HG02798 (cell line): Measurements from ENCODE around the gene OR10X1.

Experiments used
- ATAC-seq: cut with Tn5 transposase; IDR thresholded peaks from one replicate; pipeline ENCODE4 v1.9.1; 2021; ENCODE audit warnings: mild to moderate bottlenecking; ENCODE audit not compliant: unreplicated experiment, poor library complexity

OR10X1 gene, protein sequence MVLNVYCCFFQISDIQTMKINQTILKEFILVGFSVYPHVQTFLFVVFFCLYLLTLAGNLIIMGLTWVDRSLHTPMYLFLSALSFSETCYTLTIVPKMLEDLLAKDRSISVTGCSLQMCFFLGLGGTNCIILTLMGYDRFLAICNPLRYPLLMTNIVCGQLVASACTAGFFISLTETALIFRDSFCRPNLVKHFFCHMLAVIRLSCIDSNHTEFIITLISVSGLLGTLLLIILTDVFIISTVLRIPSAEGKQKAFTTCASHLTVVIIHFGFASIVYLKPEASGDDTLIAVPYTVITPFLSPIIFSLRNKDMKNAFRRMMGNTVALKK

DNA sequence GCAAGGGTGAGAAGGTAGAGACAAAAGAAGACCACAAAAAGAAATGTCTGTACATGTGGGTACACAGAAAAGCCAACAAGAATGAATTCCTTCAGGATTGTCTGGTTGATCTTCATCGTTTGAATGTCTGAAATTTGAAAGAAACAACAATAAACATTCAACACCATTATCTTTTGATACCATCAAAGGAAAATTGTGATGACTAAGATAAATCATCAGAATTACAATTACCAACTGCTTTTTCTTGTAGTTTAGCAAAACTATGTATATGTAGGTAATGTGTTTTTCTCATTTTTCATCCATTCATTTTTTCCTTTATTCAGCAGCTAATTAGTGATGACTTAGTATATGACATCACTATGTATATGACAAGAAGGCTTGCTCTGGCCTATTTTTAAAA, at the start of gene OR10X1:
Gene OR10X1 (minus strand): TSS at position 167 of the 400 bp plus-strand sequence. CDS start 0 bp downstream, at position 167.
- ATAC-seq = no peak

DNA sequence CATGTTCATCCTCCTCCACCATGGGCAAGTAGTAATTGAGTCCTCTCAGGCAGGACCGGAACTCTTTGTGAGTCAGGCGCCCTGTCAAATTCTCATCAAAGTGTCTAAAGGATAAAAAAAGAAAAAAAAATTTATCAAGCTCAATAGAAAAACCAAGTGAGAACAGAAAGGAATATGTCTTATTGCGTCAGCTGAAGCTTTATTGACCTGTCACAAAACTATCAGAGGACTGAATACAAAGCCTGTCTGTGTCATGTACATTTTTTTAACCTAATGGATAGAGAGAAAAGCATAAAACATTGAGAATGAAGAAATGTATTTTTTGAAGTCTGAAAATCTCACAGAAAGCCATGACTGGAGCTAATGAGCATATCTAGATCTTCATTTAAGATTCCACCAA, 34.1 kb upstream of the OR10X1 start:
- ATAC-seq = no peak

GRCh38 chr1:158611916-158612315, 32.2 kb upstream of the OR10X1 start:
- no peak for ATAC-seq

GRCh38 chr1:158607296-158607695, 27.6 kb upstream of the OR10X1 start:
- ATAC-seq = no peak

GRCh38 chr1:158604968-158605367, 25.3 kb upstream of the OR10X1 start, which contains the start of gene OR10Z1:
Gene OR10Z1 (plus strand): TSS chr1:158605268. CDS start chr1:158606439, 1,171 bp downstream.
- ATAC-seq = no peak

DNA sequence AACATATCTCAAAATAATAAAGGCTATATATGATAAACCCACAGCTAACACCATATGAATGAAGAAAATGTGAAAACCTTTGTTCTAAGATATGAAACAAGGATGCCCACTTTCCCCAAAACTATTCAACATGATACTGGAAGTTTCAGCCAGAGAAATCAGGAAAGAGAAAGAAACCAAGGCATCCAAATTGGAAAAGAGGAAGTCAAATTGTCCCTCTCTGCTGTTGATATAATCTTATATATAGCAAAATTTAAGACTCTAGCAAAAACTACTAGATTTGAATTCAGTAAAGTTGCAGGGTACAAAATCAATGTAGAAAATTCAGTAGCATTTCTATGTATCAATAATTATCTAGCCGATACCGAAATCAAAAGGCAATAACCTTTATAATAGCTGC, 21.0 kb upstream of the OR10X1 start:
- ATAC-seq = no peak

DNA sequence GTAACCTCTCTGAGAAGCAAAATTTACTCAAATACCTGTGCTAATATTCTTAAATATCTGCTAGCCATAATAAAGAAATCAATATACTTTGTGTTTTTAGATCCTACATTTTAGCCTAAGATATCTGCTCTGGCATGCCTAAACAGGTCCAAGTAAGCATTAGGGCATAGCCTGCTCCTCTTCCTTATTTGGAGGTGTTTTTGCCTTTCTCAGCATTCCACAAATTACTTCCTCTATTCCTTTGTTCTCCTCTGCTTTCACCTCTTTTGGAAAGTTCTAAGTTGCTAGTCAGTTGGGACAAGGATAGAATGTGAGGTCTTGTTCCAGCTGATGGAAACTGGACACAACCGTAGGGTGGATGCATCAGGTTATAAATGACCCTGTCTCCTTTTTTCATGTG, 7.2 kb upstream of the OR10X1 start:
- no peak for ATAC-seq

DNA sequence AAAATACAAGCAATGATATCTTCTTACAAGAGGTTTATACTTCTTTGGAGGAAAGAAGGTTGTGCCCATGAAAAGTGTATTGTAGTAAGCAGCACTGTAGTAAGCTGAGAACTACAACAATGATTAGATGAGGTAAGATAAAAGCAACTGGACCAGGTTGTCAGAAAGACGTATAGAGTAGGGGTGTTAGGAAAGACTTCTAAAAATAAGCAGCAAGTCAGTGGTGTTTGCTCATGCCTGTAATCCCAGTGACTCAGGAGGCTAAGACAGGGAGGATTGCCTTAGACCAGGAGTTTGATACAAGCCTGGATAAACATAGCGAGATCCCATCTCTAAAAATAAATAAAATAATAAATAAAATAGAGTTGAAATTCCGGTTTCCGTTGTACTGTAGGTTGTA, 4.3 kb upstream of the OR10X1 start:
- ATAC-seq = no peak

DNA sequence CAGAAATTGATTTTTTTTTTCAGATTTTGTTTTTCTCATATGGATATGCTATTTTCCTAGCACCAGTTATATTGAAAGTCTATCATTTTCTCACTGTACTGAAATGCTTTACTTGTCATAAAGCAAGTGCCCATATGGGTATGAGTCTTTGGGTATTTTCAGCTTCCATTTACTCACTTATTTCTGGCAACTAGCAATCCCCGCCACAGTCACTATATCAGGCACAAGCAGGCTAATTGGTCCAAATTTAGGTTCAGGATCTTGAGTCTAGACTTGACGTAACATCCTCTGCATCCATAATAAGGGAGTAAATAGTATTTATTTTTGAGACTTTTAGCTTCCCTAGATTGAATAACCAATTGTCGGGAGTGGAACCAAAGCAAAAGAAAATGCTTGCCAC, 2.1 kb downstream of the OR10X1 start:
- no peak for ATAC-seq

- ATAC-seq = no peak
Observed at GRCh38 chr1:158572226-158572625, 7.5 kb downstream of the OR10X1 start.

GRCh38 chr1:158570480-158570879, 9.2 kb downstream of the OR10X1 start, which contains the start of gene OR6P1:
Gene OR6P1 (minus strand): TSS chr1:158570580. CDS start chr1:158563604, 6,976 bp downstream.
- ATAC-seq = no peak

GRCh38 chr1:158564608-158565007, 15.1 kb downstream of the OR10X1 start:
- ATAC-seq = no peak

GRCh38 chr1:158563853-158564252, 15.8 kb downstream of the OR10X1 start:
- no peak for ATAC-seq

DNA sequence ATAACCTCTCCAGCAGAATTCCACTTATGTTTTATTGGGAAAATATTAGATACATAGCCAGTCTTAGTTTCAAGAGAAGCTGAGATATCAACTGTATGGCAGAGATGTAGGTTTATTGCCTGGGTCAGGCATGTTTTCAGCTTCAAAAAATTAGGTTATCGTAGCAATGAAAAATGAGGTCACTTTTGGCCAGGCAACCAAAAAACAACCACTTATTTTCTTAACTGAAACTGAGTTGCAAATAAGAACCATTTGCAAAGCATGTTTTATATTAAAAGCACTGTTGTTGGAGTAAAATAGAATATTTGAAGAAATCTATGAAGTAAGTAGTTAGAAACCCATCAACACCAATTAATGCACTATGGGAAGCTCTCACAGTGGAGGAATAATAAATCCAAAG, 20.0 kb downstream of the OR10X1 start:
- ATAC-seq = no peak

DNA sequence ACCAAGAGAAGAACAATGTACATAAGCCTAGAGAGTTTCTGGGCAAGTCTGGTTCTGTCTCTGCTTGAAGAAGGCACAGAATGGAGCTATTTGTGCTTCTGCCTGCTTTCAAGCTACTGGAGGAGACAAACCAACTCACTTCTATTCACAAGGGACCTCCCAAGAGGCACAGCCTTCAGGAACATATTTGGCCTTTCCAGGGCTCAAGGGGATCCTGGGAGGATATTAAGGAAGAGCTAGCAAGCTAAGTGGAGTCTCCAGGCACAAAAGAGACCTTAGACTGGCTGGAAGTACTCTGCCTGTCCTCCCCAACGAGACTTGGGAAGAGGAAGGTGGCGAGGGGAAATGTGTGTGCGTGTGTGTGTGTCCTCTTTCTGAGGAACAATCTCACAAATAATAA, 25.3 kb downstream of the OR10X1 start, which contains the start of gene OR6Y1:
Gene OR6Y1 (minus strand): TSS at position 54 of the 400 bp plus-strand sequence. CDS start 6,300 bp downstream, outside the sequence.
- ATAC-seq = no peak

DNA sequence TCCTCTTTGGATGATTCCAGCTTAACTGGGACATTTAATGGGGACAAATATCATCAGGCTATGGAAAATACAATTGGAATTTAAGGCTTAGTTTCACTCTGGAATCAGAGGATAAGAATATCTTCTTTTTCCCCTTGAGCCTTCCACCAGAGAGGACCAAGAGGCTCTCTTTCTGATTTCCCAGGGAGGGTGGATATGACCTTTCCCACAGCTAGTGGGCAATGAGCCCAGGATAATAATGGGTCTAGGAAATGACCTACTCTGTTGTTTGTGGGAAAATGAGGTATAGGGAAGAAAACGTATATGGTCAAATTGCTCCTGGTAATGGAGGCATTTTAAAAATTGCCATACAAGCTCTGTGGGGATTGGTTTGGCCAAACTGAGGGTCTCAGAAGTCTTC, 27.4 kb downstream of the OR10X1 start:
- ATAC-seq = no peak

DNA sequence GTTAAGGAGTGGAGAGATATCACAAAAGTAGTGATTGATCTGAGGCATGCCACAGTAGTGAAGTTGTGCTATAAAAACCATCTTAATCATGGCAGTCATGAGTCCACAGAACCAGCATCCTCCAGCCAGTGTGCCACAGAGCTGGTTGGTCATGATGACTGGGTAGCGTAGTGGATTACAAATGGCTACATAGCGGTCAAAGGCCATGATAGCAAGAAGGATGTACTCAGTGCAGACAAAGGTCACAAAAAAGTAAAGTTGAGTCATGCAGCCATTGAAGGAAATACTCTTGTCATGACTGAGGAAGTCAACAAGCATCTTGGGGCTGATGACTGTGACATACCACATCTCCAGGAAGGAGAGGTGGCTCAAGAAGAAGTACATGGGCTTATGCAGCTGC, 32.2 kb downstream of the OR10X1 start:
- no peak for ATAC-seq

GRCh38 chr1:158537609-158538008, 42.1 kb downstream of the OR10X1 start:
- ATAC-seq = no peak

DNA sequence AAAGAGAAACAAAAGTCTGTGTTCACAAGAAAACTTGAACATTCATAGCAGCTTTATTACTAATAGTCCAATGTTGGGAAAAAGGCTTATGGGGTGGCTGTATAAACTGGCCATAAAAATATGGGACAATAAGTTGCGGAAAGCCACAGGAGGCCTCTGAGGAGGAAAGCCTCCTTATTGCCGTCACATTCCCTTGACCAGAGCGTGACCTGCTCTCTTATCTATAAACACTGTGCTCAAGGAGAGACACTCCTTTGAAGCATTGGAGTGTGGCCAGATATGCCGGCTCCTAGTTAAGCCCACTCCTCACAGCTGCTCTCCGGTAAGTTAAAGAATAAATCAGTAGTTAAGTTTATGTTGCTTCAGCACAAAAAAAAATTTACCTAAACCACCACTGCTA, 45.2 kb downstream of the OR10X1 start:
- ATAC-seq = no peak
